Stimulated activated naive CD8-positive, alpha-beta T cell treated with anti-CD3 and anti-CD28 coated beads, Interleukin-15, amount 100 ng/mL, for 72 hours (primary cell): ENCODE results near the gene LRRC49.
"Not testable (repeated sequence)": the region's sequence is repeated elsewhere in the genome, so short reads cannot be mapped to it uniquely, and the experiment has no call there.

Experiments used
- ATAC-seq: fragments of 150-1000 bp; cut with Tn5 transposase; 2 replicates; pipeline ENCODE4 v1.10.0; 2021; ENCODE audit warnings: mild to moderate bottlenecking, moderate library complexity
- DNase-seq, 2 donors: peaks; one replicate each; pipeline ENCODE4 v3.0.0; 2021 to 2022
- H3K27ac Mint-ChIP-seq, 2 donors: one replicate each; pipeline ENCODE4 v1.8.0; 2022; ENCODE audit warnings: mild to moderate bottlenecking in 2 of 2, mixed read lengths in 2 of 2, moderate library complexity in 2 of 2
- H3K27me3 Mint-ChIP-seq: one replicate; pipeline ENCODE4 v1.8.0; 2022; ENCODE audit warnings: mixed read lengths
- H3K4me1 Mint-ChIP-seq: one replicate; pipeline ENCODE4 v1.8.0; 2022; ENCODE audit warnings: mild to moderate bottlenecking, mixed read lengths
- H3K4me3 Mint-ChIP-seq, 2 donors: one replicate each; pipeline ENCODE4 v1.8.0; 2022; ENCODE audit warnings: mild to moderate bottlenecking in 2 of 2, mixed read lengths in 2 of 2, moderate library complexity in 1 of 2
- H3K9me3 Mint-ChIP-seq, 2 donors: one replicate each; pipeline ENCODE4 v1.8.0; 2022; ENCODE audit warnings: mixed read lengths in 2 of 2

LRRC49 gene

GRCh38 chr15:71043373-71043772, 150.7 kb downstream of the LRRC49 start:
- ATAC-seq (no peak), DNase-seq (no peak)
- Mint-ChIP-seq H3K4me1 (no peaks in the 10 kb centered on the region), H3K4me3 (no peak overlapping the region), H3K27me3 (no peaks in the 10 kb centered on the region), H3K27ac (no peak overlapping the region), H3K9me3 (no peaks in the 10 kb centered on the region)

- no peak for DNase-seq
- Mint-ChIP-seq H3K4me1 (no peaks in the 10 kb centered on the region), H3K27me3 (no peaks in the 10 kb centered on the region), H3K4me3 (no peak overlapping the region), H3K9me3 (no peaks in the 10 kb centered on the region), H3K27ac (no peak overlapping the region)
- no peak for ATAC-seq
Measured at GRCh38 chr15:71044006-71044405, 151.4 kb downstream of the LRRC49 start.

- H3K4me1 Mint-ChIP-seq, H3K27me3 Mint-ChIP-seq, ATAC-seq, H3K4me3 Mint-ChIP-seq, DNase-seq, H3K27ac Mint-ChIP-seq, H3K9me3 Mint-ChIP-seq: not testable (repeated sequence)
Measured at GRCh38 chr15:71046146-71046545, 153.5 kb downstream of the LRRC49 start.

GRCh38 chr15:71048913-71049675, 156.5 kb downstream of the LRRC49 start:
- ATAC-seq (no peak), DNase-seq (no peak)
- H3K9me3 Mint-ChIP-seq, result no peaks in the 10 kb centered on the region
- no peaks in the 10 kb centered on the region for H3K27me3 Mint-ChIP-seq
- H3K27ac Mint-ChIP-seq, result no peak overlapping the region
- no peaks in the 10 kb centered on the region for H3K4me1 Mint-ChIP-seq
- H3K4me3 Mint-ChIP-seq, result no peak overlapping the region

- H3K4me3 Mint-ChIP-seq, result no peak overlapping the region
- no peak overlapping the region for H3K27ac Mint-ChIP-seq
- H3K27me3 Mint-ChIP-seq, result no peaks in the 10 kb centered on the region
- ATAC-seq, result no peak
- H3K9me3 Mint-ChIP-seq, result no peaks in the 10 kb centered on the region
- no peaks in the 10 kb centered on the region for H3K4me1 Mint-ChIP-seq
- no peak for DNase-seq
Measured at GRCh38 chr15:71049706-71050422, 157.2 kb downstream of the LRRC49 start.

- H3K27ac Mint-ChIP-seq, result no peak overlapping the region
- no peak for DNase-seq
- no peak for ATAC-seq
Measured at GRCh38 chr15:71050461-71050860, 157.8 kb downstream of the LRRC49 start.

GRCh38 chr15:71051539-71051938, 158.9 kb downstream of the LRRC49 start:
- Mint-ChIP-seq H3K4me1 (no peaks in the 10 kb centered on the region), H3K4me3 (no peak overlapping the region), H3K27ac (no peak overlapping the region), H3K27me3 (no peaks in the 10 kb centered on the region), H3K9me3 (no peaks in the 10 kb centered on the region)
- ATAC-seq (no peak), DNase-seq (no peak)

More at GRCh38 chr15:71050461-71050860, 157.8 kb downstream of the LRRC49 start:
- Mint-ChIP-seq H3K27me3 (no peaks in the 10 kb centered on the region), H3K4me3 (no peak overlapping the region), H3K9me3 (no peaks in the 10 kb centered on the region), H3K4me1 (no peaks in the 10 kb centered on the region)

- H3K4me1 Mint-ChIP-seq, result no peaks in the 10 kb centered on the region
- no peak overlapping the region for H3K27ac Mint-ChIP-seq
- H3K9me3 Mint-ChIP-seq, result no peaks in the 10 kb centered on the region
- no peaks in the 10 kb centered on the region for H3K27me3 Mint-ChIP-seq
- no peak overlapping the region for H3K4me3 Mint-ChIP-seq
- DNase-seq (no peak), ATAC-seq (no peak)
Measured at GRCh38 chr15:71052356-71052755, 159.7 kb downstream of the LRRC49 start.

GRCh38 chr15:71054286-71054952, 161.8 kb downstream of the LRRC49 start:
- Mint-ChIP-seq H3K4me3 (no peak overlapping the region), H3K4me1 (no peaks in the 10 kb centered on the region), H3K9me3 (peaks cover 0 to 5% of the 10 kb centered on the region in 2 donors), H3K27me3 (no peaks in the 10 kb centered on the region), H3K27ac (no peak overlapping the region)
- ATAC-seq (no peak), DNase-seq (no peak)

GRCh38 chr15:71055461-71055860, 162.8 kb downstream of the LRRC49 start:
- no peak overlapping the region for H3K4me3 Mint-ChIP-seq
- no peaks in the 10 kb centered on the region for H3K27me3 Mint-ChIP-seq
- no peak overlapping the region for H3K27ac Mint-ChIP-seq
- DNase-seq (no peak), ATAC-seq (no peak)
- H3K9me3 Mint-ChIP-seq, result peaks cover 6 to 12% of the 10 kb centered on the region in 2 donors
- no peaks in the 10 kb centered on the region for H3K4me1 Mint-ChIP-seq

- Mint-ChIP-seq H3K4me1 (no peaks in the 10 kb centered on the region), H3K4me3 (no peak overlapping the region), H3K27ac (no peak overlapping the region), H3K27me3 (peaks cover 2% of the 10 kb centered on the region), H3K9me3 (peaks cover 11 to 13% of the 10 kb centered on the region in 2 donors)
- DNase-seq (no peak), ATAC-seq (no peak)
Measured at GRCh38 chr15:71056111-71056510, 163.5 kb downstream of the LRRC49 start.

- ATAC-seq (no peak), DNase-seq (no peak)
- peaks cover 10% of the 10 kb centered on the region for H3K27me3 Mint-ChIP-seq
- no peak overlapping the region for H3K27ac Mint-ChIP-seq
- no peaks in the 10 kb centered on the region for H3K4me1 Mint-ChIP-seq
- peaks cover 17 to 19% of the 10 kb centered on the region in 2 donors for H3K9me3 Mint-ChIP-seq
- no peak overlapping the region for H3K4me3 Mint-ChIP-seq
Measured at GRCh38 chr15:71057143-71057542, 164.5 kb downstream of the LRRC49 start.

- Mint-ChIP-seq H3K4me3 (no peak overlapping the region), H3K9me3 (peaks cover 17 to 19% of the 10 kb centered on the region in 2 donors), H3K27ac (no peak overlapping the region), H3K4me1 (no peaks in the 10 kb centered on the region), H3K27me3 (peaks cover 11% of the 10 kb centered on the region)
- DNase-seq, result no peak
- ATAC-seq, result no peak
Measured at GRCh38 chr15:71057581-71057980, 165.0 kb downstream of the LRRC49 start.

GRCh38 chr15:71060983-71061382, 168.4 kb downstream of the LRRC49 start:
- Mint-ChIP-seq H3K9me3 (peaks cover 17 to 19% of the 10 kb centered on the region in 2 donors), H3K4me1 (no peaks in the 10 kb centered on the region), H3K27ac (no peak overlapping the region), H3K4me3 (no peak overlapping the region), H3K27me3 (peaks cover 21% of the 10 kb centered on the region)
- no peak for DNase-seq
- ATAC-seq, result no peak

GRCh38 chr15:71066983-71067382, 174.4 kb downstream of the LRRC49 start:
- Mint-ChIP-seq H3K9me3 (no peaks in the 10 kb centered on the region), H3K27me3 (peaks cover 13% of the 10 kb centered on the region), H3K4me3 (no peak overlapping the region), H3K4me1 (no peaks in the 10 kb centered on the region), H3K27ac (no peak overlapping the region)
- DNase-seq, result no peak
- no peak for ATAC-seq

GRCh38 chr15:71069693-71070092, 177.1 kb downstream of the LRRC49 start:
- DNase-seq, result no peak
- H3K27me3 Mint-ChIP-seq, result peaks cover 9% of the 10 kb centered on the region
- H3K4me3 Mint-ChIP-seq, result no peak overlapping the region
- no peaks in the 10 kb centered on the region for H3K4me1 Mint-ChIP-seq
- H3K9me3 Mint-ChIP-seq, result no peaks in the 10 kb centered on the region
- no peak overlapping the region for H3K27ac Mint-ChIP-seq
- ATAC-seq, result no peak
